B cell (primary cell): ENCODE results near the gene PPP3CA.

Source experiments
- EZH2 ChIP-seq: IDR thresholded peaks from 2 replicates; pipeline ENCODE4 v1.6.1; 2012; ENCODE audit warnings: borderline replicate concordance, low read depth, mild to moderate bottlenecking, moderate library complexity, low read length; ENCODE audit not compliant: insufficient read depth, poor library complexity, severe bottlenecking
- TF ChIP-seq, protein P1 (sequence below): fragments of 200-600 bp; IDR thresholded peaks from one replicate; pipeline ENCODE4 v1.8.0; 2022; ENCODE audit warnings: antibody characterized with exemption, mild to moderate bottlenecking

DNA sequence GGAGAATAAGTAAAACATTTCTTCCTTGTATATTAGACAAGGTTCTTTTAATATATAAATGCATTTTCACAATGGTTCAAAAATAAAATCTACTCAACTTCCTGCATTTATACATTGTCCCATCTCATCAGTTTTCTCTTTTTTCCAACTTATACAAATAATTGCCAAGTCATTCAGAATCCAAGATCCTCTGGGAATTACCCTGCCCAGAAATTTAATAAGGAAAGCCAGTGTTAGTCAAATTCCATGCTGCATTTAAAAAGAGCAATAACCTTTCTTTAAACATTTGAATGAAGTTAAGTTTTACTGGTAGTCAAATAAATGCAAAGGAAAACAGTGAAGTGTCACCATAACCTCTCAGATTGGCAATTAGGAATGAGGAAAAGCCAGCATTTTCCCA is 357.9 kb downstream of the PPP3CA start:
- TF ChIP-seq, protein P1, sequence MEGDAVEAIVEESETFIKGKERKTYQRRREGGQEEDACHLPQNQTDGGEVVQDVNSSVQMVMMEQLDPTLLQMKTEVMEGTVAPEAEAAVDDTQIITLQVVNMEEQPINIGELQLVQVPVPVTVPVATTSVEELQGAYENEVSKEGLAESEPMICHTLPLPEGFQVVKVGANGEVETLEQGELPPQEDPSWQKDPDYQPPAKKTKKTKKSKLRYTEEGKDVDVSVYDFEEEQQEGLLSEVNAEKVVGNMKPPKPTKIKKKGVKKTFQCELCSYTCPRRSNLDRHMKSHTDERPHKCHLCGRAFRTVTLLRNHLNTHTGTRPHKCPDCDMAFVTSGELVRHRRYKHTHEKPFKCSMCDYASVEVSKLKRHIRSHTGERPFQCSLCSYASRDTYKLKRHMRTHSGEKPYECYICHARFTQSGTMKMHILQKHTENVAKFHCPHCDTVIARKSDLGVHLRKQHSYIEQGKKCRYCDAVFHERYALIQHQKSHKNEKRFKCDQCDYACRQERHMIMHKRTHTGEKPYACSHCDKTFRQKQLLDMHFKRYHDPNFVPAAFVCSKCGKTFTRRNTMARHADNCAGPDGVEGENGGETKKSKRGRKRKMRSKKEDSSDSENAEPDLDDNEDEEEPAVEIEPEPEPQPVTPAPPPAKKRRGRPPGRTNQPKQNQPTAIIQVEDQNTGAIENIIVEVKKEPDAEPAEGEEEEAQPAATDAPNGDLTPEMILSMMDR, result no peak
- TF ChIP-seq EZH2, result no peak
